Activated T-cell treated with anti-CD3 and anti-CD28 coated beads, Interleukin-2, amount 50 U/mL, for 72 hours (primary cell): Measurements from ENCODE around the gene TMEM72. TPM values are rescaled to one million over a fixed set of nuclear protein-coding genes. Genes with fewer than 3 reads are reported as not detected.

Experiments used
- ATAC-seq, 2 donors: fragments of 150-1000 bp; cut with Tn5 transposase; replicated peaks in 1 of 2; 2 replicates each; pipeline ENCODE4 v1.10.0; 2021; ENCODE audit warnings: moderate library complexity in 2 of 2, mild to moderate bottlenecking in 1 of 2
- DNase-seq, 2 donors: peaks; one replicate each; pipeline ENCODE4 v3.0.0; 2021 to 2022; ENCODE audit warnings: mixed read lengths in 1 of 2
- H3K27ac Mint-ChIP-seq: one replicate; pipeline ENCODE4 v1.8.0; 2022; ENCODE audit warnings: mild to moderate bottlenecking, moderate library complexity, mixed read lengths
- H3K27me3 Mint-ChIP-seq: one replicate; pipeline ENCODE4 v1.8.0; 2022; ENCODE audit warnings: low read depth, mixed read lengths
- H3K36me3 Mint-ChIP-seq, 2 donors: one replicate each; pipeline ENCODE4 v1.8.0; 2022; ENCODE audit warnings: mixed read lengths in 2 of 2, mild to moderate bottlenecking in 1 of 2; ENCODE audit not compliant: insufficient read depth in 2 of 2
- H3K4me1 Mint-ChIP-seq: one replicate; pipeline ENCODE4 v1.8.0; 2022; ENCODE audit warnings: low read depth, mixed read lengths
- H3K4me3 Mint-ChIP-seq, 2 donors: one replicate each; pipeline ENCODE4 v1.8.0; 2022; ENCODE audit warnings: mild to moderate bottlenecking in 2 of 2, mixed read lengths in 2 of 2, moderate library complexity in 2 of 2
- H3K9me3 Mint-ChIP-seq, 2 donors: one replicate each; pipeline ENCODE4 v1.8.0; 2022; ENCODE audit warnings: mixed read lengths in 2 of 2
- total RNA-seq, 2 donors: library from RNA; stranded (reverse); gene quantifications; one replicate each; pipeline ENCODE4 v1.2.3, GENCODE V29; 2022

TMEM72 gene
- total RNA-seq, 2 donors from 2014 or later = not detected

- Mint-ChIP-seq H3K27me3 (peaks cover 32% of the 10 kb centered on the region), H3K27ac (no peak overlapping the region), H3K4me1 (peaks cover 12% of the 10 kb centered on the region), H3K9me3 (no peaks in the 10 kb centered on the region), H3K36me3 (no peaks in the 10 kb centered on the region), H3K4me3 (peak overlapping the region; percentile 84 to 87)
- ATAC-seq (no peak), DNase-seq (no peak)
These were observed 31.6 kb upstream of the TMEM72 start for GRCh38 chr10:44879531-44879899.

- no peaks in the 10 kb centered on the region for H3K9me3 Mint-ChIP-seq
- H3K27ac Mint-ChIP-seq = peak overlapping the region; percentile 9
These were observed 30.9 kb upstream of the TMEM72 start for GRCh38 chr10:44880090-44880715.

GRCh38 chr10:44881649-44882048 is 29.5 kb upstream of the TMEM72 start:
- Mint-ChIP-seq H3K4me1 (peaks cover 12% of the 10 kb centered on the region), H3K9me3 (no peaks in the 10 kb centered on the region), H3K27me3 (peaks cover 32% of the 10 kb centered on the region), H3K36me3 (no peaks in the 10 kb centered on the region), H3K27ac (no peak overlapping the region), H3K4me3 (no peak overlapping the region)
- no peak for DNase-seq
- no peak for ATAC-seq

More at GRCh38 chr10:44880090-44880715, 30.9 kb upstream of the TMEM72 start:
- no peak for ATAC-seq
- Mint-ChIP-seq H3K27me3 (peaks cover 32% of the 10 kb centered on the region), H3K4me1 (peaks cover 12% of the 10 kb centered on the region), H3K4me3 (peak overlapping the region; percentile 20 to 60), H3K36me3 (no peaks in the 10 kb centered on the region)
- no peak for DNase-seq

DNA sequence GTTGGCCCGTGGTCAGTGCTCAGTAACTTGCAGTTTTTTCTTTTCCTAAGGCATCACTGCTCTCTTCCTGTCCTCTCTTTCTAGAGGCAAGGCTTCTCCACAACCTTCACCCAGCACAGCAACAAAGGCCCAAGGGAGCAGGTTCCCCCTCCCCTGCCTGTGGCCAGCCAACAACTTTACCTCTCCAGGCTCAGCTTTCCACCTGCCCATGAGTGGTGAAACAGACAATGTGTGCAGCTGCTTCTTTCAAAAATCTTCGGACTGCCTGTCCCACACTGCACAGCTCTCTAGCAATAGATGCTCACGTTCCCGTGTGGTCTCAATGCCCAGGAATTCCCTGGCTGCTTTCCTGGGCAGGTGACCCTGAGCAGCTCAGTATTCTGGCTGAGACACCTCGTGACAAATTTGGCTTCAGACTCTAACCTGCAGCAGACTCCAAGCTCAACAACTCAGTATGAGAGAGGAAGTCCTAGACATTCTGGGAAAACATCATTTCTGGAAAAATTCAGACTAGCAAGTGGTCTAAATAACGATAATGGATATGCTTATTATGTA is 28.9 kb upstream of the TMEM72 start:
- Mint-ChIP-seq H3K27me3 (peaks cover 32% of the 10 kb centered on the region), H3K36me3 (no peaks in the 10 kb centered on the region), H3K4me3 (no peak overlapping the region), H3K9me3 (no peaks in the 10 kb centered on the region), H3K4me1 (peaks cover 12% of the 10 kb centered on the region), H3K27ac (no peak overlapping the region)
- DNase-seq (no peak), ATAC-seq (no peak)

- H3K9me3 Mint-ChIP-seq = no peaks in the 10 kb centered on the region
- H3K27me3 Mint-ChIP-seq = peaks cover 32% of the 10 kb centered on the region
- no peak overlapping the region for H3K27ac Mint-ChIP-seq
- DNase-seq (no peak), ATAC-seq (no peak)
- H3K4me1 Mint-ChIP-seq = peaks cover 7% of the 10 kb centered on the region
- H3K4me3 Mint-ChIP-seq = no peak overlapping the region
- H3K36me3 Mint-ChIP-seq = no peaks in the 10 kb centered on the region
These were observed 27.4 kb upstream of the TMEM72 start for GRCh38 chr10:44883593-44884331.

- no peaks in the 10 kb centered on the region for H3K9me3 Mint-ChIP-seq
- H3K36me3 Mint-ChIP-seq = no peaks in the 10 kb centered on the region
- H3K4me3 Mint-ChIP-seq = no peak overlapping the region
- H3K27ac Mint-ChIP-seq = no peak overlapping the region
- no peak for ATAC-seq
- no peaks in the 10 kb centered on the region for H3K4me1 Mint-ChIP-seq
- peaks cover 20% of the 10 kb centered on the region for H3K27me3 Mint-ChIP-seq
- DNase-seq = no peak
These were observed 25.4 kb upstream of the TMEM72 start for GRCh38 chr10:44885710-44886109.

GRCh38 chr10:44886966-44887365 is 24.2 kb upstream of the TMEM72 start:
- H3K4me3 Mint-ChIP-seq = no peak overlapping the region
- H3K36me3 Mint-ChIP-seq = no peaks in the 10 kb centered on the region
- H3K27me3 Mint-ChIP-seq = peaks cover 16% of the 10 kb centered on the region

DNA sequence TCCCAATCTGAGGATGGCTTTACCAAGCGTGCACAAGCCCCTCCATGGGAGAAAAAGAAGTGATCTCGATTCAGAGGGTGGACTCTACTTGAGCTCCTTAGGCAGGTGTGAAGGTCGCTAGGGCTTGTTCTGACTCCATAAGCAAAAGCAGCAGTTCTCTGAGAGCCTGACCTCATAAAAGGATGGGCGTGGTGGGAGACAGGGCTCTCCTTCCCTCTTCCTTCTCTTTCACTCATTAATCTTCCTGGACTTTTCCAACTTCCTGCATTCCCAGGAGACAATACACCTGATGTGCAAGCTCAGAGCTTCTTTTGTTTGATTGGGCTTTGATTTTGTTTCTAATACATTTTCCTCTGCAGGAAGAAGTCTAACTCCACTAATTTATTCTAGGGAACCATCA is 22.3 kb upstream of the TMEM72 start:
- Mint-ChIP-seq H3K27ac (no peak overlapping the region), H3K9me3 (no peaks in the 10 kb centered on the region), H3K27me3 (no peaks in the 10 kb centered on the region), H3K4me1 (no peaks in the 10 kb centered on the region), H3K4me3 (no peak overlapping the region), H3K36me3 (no peaks in the 10 kb centered on the region)
- DNase-seq (no peak), ATAC-seq (no peak)

More at GRCh38 chr10:44886966-44887365, 24.2 kb upstream of the TMEM72 start:
- no peaks in the 10 kb centered on the region for H3K9me3 Mint-ChIP-seq
- DNase-seq (no peak), ATAC-seq (no peak)
- no peaks in the 10 kb centered on the region for H3K4me1 Mint-ChIP-seq
- no peak overlapping the region for H3K27ac Mint-ChIP-seq

- no peaks in the 10 kb centered on the region for H3K4me1 Mint-ChIP-seq
- no peaks in the 10 kb centered on the region for H3K27me3 Mint-ChIP-seq
- no peaks in the 10 kb centered on the region for H3K9me3 Mint-ChIP-seq
- H3K27ac Mint-ChIP-seq = no peak overlapping the region
- DNase-seq (no peak), ATAC-seq (no peak)
- H3K4me3 Mint-ChIP-seq = no peak overlapping the region
- H3K36me3 Mint-ChIP-seq = no peaks in the 10 kb centered on the region
These were observed 21.3 kb upstream of the TMEM72 start for GRCh38 chr10:44889834-44890233.

- Mint-ChIP-seq H3K4me1 (no peaks in the 10 kb centered on the region), H3K27me3 (no peaks in the 10 kb centered on the region), H3K36me3 (no peaks in the 10 kb centered on the region), H3K9me3 (no peaks in the 10 kb centered on the region), H3K27ac (no peak overlapping the region), H3K4me3 (no peak overlapping the region)
- no peak for DNase-seq
- ATAC-seq = no peak
These were observed 20.2 kb upstream of the TMEM72 start for GRCh38 chr10:44890696-44891563.

DNA sequence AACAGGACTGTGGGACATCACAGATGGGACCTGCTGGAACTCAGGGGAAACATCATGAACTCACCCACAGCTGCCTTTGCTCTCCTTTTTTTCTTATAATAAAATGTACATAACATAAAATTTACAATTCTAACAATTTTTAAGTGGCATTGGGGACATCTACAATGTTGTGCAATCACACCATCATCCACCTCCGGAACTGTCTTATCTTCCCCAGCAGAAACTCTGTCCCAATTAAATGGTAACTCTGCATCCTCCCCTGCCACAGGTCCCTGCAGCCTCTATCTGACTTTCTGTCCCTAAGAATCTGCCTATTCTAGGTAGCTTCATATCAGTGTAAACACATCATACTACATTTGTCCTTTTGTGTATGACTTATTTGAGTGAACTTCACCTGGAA is 19.4 kb upstream of the TMEM72 start:
- no peak overlapping the region for H3K4me3 Mint-ChIP-seq
- H3K27me3 Mint-ChIP-seq = no peaks in the 10 kb centered on the region
- H3K27ac Mint-ChIP-seq = no peak overlapping the region
- H3K36me3 Mint-ChIP-seq = no peaks in the 10 kb centered on the region
- DNase-seq (no peak), ATAC-seq (no peak)
- no peaks in the 10 kb centered on the region for H3K4me1 Mint-ChIP-seq
- no peaks in the 10 kb centered on the region for H3K9me3 Mint-ChIP-seq

- H3K27ac Mint-ChIP-seq = no peak overlapping the region
- H3K4me1 Mint-ChIP-seq = no peaks in the 10 kb centered on the region
- no peak overlapping the region for H3K4me3 Mint-ChIP-seq
- H3K27me3 Mint-ChIP-seq = no peaks in the 10 kb centered on the region
- no peak for ATAC-seq
- no peaks in the 10 kb centered on the region for H3K36me3 Mint-ChIP-seq
- DNase-seq = no peak
- peaks cover 0 to 2% of the 10 kb centered on the region in 2 donors for H3K9me3 Mint-ChIP-seq
These were observed 17.3 kb upstream of the TMEM72 start for GRCh38 chr10:44893604-44894468.
